T1000 (cell line): ENCODE results near the gene EYA4.

ENCODE experiments used
- DNase-seq: peaks from one replicate; lab custom pipeline; 2025; ENCODE audit warnings: mixed read lengths; lab: John Stamatoyannopoulos, UW

EYA4 gene, protein sequence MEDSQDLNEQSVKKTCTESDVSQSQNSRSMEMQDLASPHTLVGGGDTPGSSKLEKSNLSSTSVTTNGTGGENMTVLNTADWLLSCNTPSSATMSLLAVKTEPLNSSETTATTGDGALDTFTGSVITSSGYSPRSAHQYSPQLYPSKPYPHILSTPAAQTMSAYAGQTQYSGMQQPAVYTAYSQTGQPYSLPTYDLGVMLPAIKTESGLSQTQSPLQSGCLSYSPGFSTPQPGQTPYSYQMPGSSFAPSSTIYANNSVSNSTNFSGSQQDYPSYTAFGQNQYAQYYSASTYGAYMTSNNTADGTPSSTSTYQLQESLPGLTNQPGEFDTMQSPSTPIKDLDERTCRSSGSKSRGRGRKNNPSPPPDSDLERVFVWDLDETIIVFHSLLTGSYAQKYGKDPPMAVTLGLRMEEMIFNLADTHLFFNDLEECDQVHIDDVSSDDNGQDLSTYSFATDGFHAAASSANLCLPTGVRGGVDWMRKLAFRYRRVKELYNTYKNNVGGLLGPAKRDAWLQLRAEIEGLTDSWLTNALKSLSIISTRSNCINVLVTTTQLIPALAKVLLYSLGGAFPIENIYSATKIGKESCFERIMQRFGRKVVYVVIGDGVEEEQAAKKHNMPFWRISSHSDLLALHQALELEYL

DNA sequence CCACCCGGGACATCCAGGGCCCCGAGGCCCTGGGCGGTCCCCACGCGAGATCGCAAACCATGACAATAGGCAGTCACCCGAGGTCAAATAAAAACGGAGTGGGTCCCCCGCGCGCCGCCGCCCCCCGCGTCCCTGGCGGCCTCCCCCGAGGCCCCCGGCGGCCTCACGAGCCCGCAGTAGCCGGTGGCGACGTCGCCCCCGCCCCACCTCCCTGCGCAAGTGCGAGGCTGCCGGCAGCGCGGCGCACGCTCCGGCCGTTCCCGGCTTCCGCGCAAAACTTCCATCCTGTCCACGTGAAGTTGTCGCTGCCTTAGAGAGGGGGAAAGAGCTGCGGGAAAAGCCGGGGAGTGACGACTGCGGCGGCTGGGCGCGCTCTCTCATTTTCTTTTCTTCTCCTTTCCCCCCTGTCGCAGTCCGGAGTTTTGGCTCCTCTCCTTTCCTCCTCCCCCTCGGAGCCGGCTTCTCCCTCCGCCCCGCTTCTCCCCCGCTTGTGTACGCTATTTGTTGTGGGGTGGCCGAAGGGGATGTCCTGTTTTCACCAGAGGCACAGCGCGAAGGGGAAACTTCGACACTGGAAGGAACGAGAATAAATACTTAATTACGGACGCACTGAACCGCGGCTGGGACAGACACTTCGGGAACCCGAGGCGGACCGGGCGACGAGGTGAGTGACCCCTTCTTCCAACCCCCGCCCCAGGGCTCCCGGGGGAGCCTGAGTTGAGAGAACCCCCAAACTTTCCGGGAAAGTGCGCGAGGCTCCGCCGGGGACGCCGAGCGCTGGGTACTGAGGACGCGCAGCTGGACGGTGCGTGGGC lies at the start of gene EYA4:
Gene EYA4 (plus strand): TSS at position 272 of the 815 bp plus-strand sequence. CDS start 33,424 bp downstream, outside the sequence.
- peak; percentile 14 for DNase-seq

DNA sequence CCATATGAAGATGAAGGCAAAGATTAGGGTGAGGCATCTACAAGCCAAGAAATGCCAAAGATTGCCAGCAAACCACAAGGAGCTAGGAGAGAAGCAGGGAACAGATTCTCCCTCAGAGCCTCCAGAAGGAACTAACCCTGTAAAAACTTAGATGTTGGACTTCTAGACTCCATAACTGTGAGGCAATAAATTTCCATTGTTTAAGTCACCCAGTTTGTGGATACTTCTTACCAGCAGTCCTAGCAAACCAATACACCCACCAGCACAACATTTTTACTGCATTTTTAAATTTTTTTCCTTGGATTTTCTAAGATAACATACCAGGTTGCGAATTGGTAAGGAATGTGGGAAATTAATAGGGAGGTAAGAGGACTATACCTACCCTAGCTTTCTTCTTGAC lies 47.8 kb upstream of the EYA4 start:
- DNase-seq, result no peak

DNA sequence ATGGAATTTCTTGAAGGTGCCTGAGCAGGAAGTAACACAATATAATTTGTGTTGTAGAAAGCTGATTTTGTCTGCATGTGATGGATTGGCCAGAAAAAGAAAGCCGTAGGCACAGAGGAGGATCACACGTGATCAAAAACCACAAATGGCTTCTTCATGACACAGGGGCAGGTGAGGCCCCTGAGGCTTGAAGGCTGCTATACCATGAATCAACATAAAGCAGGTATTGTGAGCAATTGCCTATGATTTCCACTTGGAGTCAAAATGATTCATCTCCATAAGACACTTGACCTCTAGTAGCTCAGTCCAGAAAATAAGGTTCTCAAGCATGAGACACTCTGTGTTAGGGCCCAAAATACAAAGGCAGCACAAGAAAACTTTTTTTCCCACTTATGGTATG lies 42.4 kb upstream of the EYA4 start:
- no peak for DNase-seq

DNA sequence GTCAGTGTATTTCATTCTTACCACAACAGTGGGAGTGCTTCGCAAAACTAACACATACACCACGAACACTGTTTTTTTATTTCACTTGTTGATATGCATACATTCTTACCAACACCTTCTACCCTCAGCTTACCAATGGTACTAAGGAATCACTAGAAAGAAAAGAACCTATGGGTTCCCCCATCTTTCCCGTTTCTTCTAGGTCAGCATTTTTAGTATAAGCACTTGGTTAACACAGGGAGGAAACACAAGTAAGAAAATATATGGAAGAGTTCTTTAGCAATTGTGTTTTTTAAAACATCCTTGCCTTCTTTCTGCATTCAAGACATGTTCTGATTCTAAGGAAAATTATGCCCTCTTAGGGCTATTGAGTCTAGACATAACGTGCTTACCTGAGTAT lies 39.9 kb upstream of the EYA4 start:
- DNase-seq, result no peak

DNA sequence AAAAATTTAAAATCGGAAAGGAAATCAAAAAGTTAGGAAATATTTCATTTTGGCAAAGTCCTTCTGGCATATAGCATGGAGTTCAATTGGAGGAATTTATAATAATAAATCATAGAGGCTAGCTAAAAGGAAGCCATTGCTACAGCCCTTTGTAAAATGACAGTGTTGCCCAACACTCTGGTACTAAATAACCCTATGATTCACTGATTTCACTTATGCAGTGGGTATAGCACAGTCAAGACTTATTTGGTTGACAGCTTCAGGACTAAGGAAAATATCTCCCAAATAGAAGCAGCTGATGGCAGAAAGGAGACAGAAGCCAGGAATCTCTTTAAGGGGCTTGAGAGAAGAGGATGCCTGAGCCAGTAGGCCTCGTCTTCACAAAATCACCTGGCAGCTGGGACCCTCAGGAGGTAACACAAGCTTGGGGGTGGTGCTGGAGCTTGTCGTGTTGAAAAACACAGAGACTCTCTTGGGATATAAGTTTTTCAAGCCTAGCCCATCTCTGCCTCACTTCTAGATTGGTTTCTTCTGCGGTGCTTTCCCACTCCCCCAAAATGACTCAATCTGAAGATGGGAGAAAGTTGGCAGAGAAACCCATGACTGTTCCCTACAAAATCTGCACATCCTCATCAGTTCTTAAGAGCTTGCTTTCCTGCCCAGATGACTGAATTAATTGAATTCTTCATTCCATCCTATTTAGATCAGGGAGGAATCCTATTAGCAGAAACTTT lies 38.4 kb upstream of the EYA4 start:
- DNase-seq, result peak; percentile 22

DNA sequence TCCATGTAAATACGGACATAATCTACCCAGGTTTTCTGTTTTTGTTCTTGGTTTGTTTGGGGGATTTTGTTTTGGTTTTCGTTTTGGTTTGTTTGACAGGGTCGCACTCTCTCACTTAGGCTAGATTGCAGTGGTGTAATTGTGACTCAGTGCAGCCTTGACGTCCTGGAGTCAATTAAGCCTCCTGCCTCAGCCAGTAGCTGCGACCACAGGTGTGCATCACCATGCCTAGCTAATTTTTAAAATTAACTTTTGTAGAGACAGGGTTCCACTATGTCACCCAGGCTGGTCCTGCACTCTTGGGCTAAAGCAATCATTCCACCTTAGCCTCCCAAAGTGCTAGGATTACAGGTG lies 37.8 kb upstream of the EYA4 start:
- no peak for DNase-seq

DNA sequence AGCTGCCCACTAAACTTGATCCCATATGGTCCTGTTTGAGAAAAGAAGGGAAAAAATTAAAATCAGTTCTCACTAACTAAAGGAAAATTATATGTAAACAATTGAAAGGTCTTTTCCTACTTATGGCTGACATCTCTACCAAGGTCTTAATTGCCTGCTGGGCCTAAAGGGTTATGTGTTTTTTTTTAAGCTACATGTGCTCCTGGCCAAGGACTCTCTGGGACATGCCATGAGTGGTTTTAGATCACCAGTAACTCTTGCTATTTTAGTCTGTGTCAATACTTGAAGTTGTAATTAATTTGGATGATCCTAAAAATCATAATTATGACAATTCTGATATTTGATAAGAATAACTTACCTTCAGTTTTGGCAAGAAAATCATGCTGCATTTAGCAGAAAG lies 35.9 kb upstream of the EYA4 start:
- no peak for DNase-seq

DNA sequence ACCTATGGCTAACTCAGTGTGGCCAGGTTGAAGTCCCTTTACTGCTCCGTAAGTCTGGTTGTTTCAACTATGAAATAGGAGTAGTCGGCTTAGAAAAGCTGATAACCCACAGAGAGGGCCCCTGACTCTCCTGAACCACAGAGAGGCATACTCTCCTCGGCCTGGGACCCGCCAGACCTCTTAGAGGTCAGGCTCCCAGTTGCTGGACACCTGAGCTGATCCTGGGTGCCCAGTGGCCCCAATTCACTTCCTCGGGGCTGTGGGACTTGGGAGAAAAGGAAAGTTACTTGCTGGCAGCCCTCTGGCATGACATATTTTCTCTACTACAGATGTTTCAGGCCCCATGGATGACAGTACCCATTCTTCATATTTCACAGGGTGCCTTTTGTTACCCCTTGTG lies 34.2 kb upstream of the EYA4 start:
- no peak for DNase-seq

DNA sequence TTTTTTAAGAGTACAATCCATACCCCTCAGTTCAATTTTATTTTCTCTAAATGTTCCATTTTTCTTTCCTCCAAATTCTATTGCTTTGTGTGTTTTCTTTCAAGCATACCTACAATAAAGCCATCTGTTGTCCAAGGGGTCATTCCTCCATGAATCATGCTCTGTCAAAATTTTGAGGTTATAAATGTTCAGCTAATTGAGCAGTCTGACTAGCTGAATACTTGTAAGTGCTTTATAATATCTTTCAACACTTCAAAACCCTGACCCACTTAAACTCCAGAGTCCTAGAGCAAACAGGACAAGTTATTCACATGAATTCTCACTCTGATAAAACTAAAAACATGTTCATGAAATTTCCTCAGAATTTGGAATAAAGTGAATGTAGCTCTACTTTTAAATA lies 33.4 kb upstream of the EYA4 start:
- no peak for DNase-seq

DNA sequence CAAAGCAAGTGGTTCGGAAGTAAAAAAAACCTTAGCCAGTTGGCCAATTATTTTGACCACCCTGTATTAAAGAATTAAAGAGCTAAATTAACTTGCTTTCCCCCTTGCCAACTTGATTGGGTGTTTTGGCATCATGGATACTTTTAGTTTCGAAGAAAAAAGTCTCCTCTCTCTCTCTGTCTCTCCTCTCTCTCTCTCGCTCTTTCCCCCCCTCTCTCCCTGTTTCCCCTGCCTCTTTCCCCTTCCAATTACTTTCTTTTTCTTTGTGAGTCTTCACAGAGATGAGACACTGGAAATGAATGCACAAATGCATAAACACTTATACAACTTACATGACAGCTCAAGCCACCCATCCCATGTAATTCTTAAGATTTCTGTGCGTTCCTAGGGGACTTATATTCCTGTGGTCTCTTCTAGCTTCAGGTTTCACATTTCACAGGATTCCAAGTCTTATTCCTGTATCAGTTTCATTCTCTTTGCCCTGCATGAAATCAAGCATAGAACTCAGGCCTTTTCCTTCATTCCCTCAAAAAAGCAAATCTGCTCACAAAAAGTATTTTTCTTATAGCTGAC lies 32.9 kb upstream of the EYA4 start:
- no peak for DNase-seq

DNA sequence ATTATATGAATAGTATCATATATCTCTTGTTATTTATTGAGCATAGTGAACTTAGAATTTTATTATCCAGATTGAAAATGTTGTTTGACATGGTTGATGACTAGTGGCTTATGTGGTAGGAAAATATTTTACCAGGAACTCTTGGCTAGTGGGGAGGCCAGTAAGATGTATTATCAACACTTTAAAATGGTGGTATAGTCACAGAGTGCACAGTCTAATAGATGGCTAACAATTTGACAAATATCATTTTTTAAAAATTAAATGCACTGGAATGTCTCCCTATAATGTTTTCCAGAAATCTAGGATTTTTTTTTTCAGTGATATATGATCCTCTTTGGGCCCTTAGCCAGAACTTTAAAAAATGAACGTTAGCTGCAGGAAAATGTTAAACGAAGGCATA lies 26.9 kb upstream of the EYA4 start:
- no peak for DNase-seq

DNA sequence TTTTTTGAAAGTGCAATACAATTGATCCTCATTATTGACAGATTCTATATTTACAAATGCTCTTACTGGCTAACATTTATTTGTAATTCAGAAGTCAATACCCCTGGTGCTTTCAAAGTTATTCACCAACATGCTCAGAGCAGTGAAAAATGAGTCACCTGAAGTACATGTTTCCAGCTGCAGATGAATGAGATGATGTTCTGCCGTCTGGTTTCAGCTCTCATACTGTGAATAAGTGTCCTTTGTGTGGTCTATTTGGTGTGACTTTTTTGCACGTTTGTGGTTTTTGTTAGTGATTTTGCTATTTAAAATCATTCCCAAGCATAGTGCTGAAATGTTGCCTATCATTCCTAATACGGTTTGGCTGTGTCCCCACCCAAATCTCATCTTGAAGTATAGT lies 22.3 kb upstream of the EYA4 start:
- DNase-seq, result no peak

DNA sequence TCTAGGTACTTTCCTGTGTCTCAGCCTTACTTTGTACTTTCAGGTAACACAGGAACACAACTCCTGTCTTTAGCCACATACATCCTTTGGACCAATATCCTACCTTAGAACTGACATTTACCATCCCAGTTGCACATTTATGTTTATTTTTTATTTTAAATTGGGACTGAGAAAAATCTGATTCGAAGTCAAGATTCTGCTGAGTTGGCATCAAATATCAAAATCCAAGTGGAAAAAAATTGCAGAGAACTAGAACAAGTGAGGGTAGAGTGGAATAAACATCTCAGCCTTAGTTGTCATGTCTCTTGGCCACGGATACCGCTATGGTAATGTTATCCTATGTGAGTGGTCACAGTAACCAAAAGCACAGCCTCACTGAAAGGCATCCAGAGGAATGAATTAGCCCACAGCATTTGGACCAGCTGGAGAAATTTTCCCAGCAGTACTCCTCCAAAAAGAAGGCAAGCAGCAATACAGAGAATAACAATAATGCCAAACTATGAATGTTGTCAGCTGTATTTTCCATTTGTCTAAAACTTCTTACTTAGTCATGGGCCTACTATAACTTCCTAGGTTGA lies 17.6 kb upstream of the EYA4 start:
- no peak for DNase-seq

DNA sequence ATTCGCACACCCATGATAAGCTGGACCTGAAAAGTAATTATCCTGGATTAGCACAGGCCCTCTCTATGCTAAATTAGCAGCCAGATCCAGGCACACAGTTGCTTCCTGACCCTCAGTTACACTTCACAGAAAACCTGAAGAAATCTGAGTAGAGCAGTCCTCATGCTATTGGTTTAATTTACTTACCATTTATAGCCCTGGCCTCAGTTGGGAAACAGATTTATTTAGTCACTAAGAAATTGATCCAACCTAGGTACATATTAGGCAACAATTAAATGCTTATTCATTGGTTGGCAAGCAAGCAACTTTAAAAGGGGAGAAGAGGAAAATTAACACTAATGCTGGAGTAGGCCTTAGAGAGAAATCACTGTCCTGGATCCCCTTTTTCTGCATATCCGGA lies 15.6 kb upstream of the EYA4 start:
- DNase-seq, result no peak

DNA sequence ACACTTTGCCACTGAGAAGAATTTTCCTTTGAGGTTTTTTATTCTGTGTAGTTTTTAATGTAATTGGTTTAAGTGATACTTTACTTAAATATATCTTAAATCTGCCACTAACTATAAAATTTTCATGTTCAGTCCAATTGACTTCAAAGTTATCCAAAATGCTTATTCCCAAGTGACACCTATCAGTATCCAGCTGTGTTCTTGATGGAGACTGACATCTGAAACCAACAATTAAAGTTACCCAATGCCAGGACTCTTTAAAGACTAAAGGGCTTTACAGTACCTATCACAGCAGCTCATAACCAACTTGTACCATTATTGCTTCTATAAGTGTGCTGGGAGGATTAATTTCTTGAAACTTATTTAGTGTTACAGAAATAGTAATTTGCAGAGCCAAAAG lies 13.8 kb upstream of the EYA4 start:
- no peak for DNase-seq

DNA sequence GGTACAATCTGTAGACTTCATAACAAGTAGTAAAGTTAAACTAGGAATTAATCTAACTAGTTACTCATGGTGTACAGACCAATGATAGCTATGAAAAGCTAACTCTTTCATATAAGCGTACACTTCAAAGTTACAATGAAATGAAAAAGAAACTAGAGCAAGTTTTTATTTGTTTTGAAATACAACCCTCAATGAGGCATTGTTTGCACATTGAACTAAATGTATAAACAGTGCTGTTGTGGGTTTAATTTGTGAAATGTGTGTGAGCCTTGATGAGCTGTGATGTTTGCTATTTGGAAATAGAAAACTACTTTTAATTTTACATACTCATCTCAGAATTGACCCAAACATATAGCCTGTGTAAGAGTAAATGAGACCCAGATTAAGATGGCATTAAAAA lies 11.1 kb upstream of the EYA4 start:
- DNase-seq, result no peak

DNA sequence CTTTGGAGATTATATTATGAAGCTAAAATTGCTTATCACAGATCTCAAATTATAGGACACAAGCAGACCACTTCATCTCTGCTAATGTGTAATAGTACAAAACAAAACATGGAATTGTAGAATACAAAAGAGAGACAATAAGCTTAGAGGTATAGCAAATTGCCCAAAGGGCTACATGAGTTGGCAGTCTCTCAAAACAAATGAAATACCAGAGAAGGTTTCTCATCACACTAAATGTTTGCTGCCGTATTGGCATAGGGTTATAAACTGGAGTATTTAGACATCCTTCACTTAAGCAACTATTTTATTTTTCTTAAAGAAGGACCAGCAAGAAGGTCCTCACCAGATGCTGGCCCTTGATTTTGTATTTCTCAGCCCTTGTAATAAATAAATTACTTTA lies 5.9 kb upstream of the EYA4 start:
- DNase-seq, result no peak

DNA sequence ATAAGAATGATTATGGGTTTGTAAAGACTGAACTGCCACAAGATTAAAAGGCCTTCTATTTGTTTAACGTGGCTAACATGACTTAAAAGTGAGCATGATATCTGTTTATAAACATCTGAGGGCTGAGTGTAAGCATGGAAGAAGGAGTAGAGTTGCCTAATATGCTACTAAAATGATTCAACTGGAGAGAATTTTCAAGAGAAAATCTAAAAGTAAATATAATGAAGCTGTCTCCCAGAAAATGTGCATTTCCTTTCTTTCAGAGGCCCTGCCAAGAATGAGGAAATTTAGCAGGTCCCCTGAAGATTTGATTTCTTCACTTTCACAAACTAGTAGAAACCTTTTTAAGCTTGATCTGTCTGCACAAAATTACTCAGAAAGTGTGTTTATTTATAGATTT lies 4.2 kb upstream of the EYA4 start:
- no peak for DNase-seq

DNA sequence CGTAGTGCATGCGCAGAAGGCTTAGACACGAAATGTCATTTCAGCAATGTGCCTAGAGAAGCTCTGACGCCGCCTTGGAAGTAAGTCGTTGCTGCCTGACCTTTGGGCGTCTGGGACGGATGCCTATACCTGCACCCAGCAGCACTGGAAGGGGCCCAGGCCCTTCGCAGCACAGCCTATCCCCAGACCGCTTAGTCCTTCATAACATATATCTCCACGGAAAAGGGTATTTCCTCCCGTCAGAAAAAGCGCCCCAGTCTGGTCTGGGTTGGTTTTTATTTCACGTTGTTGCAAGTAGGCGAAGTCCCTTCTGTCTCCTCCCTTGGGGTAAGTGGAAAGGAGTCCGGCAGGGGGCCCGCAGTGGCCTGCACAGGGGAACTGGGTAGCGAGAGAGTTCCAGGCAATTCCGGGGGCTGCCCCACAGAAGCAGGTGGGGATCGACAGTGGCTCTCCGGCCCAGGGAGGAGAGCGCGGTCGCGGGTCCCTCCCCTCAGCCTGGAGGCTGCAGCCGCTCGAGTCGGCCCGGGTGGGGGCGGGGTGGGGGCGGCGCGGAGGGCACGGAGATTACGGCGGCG lies 559 bp upstream of the EYA4 start:
- no peak for DNase-seq

DNA sequence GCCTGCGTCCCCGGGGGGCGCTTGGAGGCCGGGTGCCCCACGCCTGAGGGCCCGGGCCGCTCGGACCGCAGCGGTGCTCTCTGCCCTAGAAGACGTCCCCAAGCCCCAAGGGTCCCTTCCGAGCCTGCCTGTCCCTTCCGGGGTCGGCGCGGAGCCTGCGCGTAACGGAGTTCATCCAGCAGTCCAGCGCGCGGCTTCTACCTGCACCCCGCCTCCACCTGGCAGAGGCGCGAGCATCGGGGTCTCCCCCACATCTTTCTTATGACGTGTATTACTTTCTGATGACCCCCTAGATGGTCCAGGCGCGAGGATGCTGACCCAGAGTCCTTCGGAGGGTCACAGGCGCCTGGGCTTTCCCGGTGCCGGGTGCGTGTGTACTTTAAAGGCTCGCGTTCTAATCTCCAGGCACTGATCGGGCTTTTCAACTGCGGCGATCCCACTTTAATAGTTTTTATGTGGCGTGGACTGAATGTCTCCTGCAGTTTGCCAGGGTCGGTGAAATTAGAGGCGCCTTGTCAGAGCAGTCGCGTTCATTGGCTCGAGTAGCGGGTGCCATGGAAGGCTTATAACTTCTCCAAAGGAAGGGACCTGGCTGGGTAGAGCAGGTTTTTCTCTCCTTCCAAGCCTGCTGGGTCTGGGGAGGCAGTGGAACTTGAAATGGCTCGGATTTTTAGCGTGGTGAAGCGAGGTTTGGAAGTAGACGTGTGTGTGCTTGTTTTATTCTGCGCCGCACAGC lies 912 bp downstream of the EYA4 start:
- DNase-seq, result no peak
